Transverse colon (tissue), 4 donors: ENCODE measurements around the gene DENND2D. TPM values are rescaled to one million over a fixed set of nuclear protein-coding genes. Genes with fewer than 3 reads are reported as not detected.

Experiments
- DNase-seq: peaks from one replicate; pipeline ENCODE4 v3.0.0-alpha.2; 2019
- H3K27ac ChIP-seq, 4 donors: fragments of 200-600 bp; sonication (generic); 2 replicates each; pipeline ENCODE4 v1.5.1; 2016 to 2018; ENCODE audit warnings: inconsistent platforms in 4 of 4
- H3K27me3 ChIP-seq: fragments of 200-600 bp; sonication (generic); 2 replicates; pipeline ENCODE4 v1.5.1; 2017; ENCODE audit warnings: inconsistent platforms
- H3K36me3 ChIP-seq, 4 donors: fragments of 200-600 bp; sonication (generic); 2 replicates each; pipeline ENCODE4 v1.5.1; 2017 to 2019; ENCODE audit warnings: inconsistent platforms in 4 of 4
- H3K4me1 ChIP-seq, 4 donors: fragments of 200-600 bp; sonication (generic); 2 replicates each; pipeline ENCODE4 v1.5.1; 2017 to 2020; ENCODE audit warnings: inconsistent platforms in 4 of 4
- H3K4me3 ChIP-seq, 4 donors: fragments of 200-600 bp; sonication (generic); 1 replicate in 1 of 4; 2 replicates in 3 of 4; pipeline versions ENCODE4 v1.5.1 to v1.6.1; 2017 to 2019; ENCODE audit warnings: inconsistent platforms in 4 of 4
- H3K9me3 ChIP-seq, 2 donors: fragments of 200-600 bp; sonication (generic); 2 replicates each; pipeline ENCODE4 v1.5.1; 2017 to 2019; ENCODE audit warnings: inconsistent platforms in 2 of 2
- EP300 ChIP-seq: sonication (generic); formaldehyde crosslinking; IDR thresholded peaks from one replicate; pipeline ENCODE4 v1.6.1; 2017; ENCODE audit warnings: antibody characterized with exemption, low read depth
- POLR2A ChIP-seq: fragments of 450-650 bp; IDR thresholded peaks from one replicate; pipeline ENCODE4 v1.6.1; 2016; ENCODE audit warnings: antibody characterized with exemption, mild to moderate bottlenecking, moderate library complexity
- POLR2AphosphoS5 ChIP-seq, 3 donors: sonication (generic); formaldehyde crosslinking; IDR thresholded peaks; one replicate each; pipeline ENCODE4 v1.6.1; 2016; ENCODE audit warnings: antibody characterized with exemption in 3 of 3
- WGBS, 2 donors: methylation state at CpG; one replicate each; pipeline ENCODE4 v1.1.5; 2018; ENCODE audit warnings: low coverage in 1 of 2; 5-methylcytosine and 5-hydroxymethylcytosine counted together
- in situ Hi-C, 4 donors: fragments of 200-750 bp; cut with MboI; loops; one replicate each; pipeline versions ENCODE4 v1.15.0 to v1.15.1; 2017; ENCODE audit warnings: low sequenced_read_pairs in 3 of 4, low pct_ligation_motif_present in 1 of 4, low pct_unique_long_range_greater_than_20kb in 1 of 4
- intact Hi-C: fragments of 100-400 bp; cut with DNase I; formaldehyde crosslinking; loops from one replicate; pipeline ENCODE4 v1.15.1; 2023; ENCODE audit warnings: low total_unique reads
- total RNA-seq, 4 donors: library from RNA; depleted of rRNA; stranded (reverse); fragments of >200 nt; gene quantifications; one replicate each; pipeline ENCODE4 v1.1.0, GENCODE V29; 2016
- TF ChIP-seq, protein P1 (sequence below), 5 experiments: fragments of 200-600 bp in 3 of 5; fragments of 450-650 bp in 2 of 5; sonication (generic) in 3 of 5; IDR thresholded peaks; 1 replicate in 2 of 5; 2 replicates in 3 of 5; pipeline ENCODE4 v1.5.1; 2016 to 2017; ENCODE audit warnings: antibody characterized with exemption in 5 of 5, inconsistent platforms in 3 of 5, mild to moderate bottlenecking in 2 of 5, moderate library complexity in 1 of 5

Gene DENND2D
- total RNA-seq, 4 donors from 2014 or later = 43.4 to 61.0 (median 50.7) TPM

- intact Hi-C loops = no loop called here
- H3K27me3 ChIP-seq = no peaks in the 10 kb centered on the region
- H3K36me3 ChIP-seq = peaks cover 0 to 10% (median 4%) of the 10 kb centered on the region in 4 donors
- H3K9me3 ChIP-seq = no peaks in the 10 kb centered on the region
- H3K4me3 ChIP-seq = no peak overlapping the region
- 73 to 97% methylated on average over 2 to 3 of the region's 3 CpGs for WGBS, 2 donors
- DNase-seq = peak; percentile 46
- in situ Hi-C loops = no loop called here
- peak overlapping the region; percentile 47 to 73 (median 70) for H3K27ac ChIP-seq
- TF ChIP-seq POLR2A (no peak), EP300 (no peak), POLR2AphosphoS5 (IDR thresholded peaks at IDR 0.05) (peak in 1 of 3 donors; percentile 17)
- TF ChIP-seq, protein P1, sequence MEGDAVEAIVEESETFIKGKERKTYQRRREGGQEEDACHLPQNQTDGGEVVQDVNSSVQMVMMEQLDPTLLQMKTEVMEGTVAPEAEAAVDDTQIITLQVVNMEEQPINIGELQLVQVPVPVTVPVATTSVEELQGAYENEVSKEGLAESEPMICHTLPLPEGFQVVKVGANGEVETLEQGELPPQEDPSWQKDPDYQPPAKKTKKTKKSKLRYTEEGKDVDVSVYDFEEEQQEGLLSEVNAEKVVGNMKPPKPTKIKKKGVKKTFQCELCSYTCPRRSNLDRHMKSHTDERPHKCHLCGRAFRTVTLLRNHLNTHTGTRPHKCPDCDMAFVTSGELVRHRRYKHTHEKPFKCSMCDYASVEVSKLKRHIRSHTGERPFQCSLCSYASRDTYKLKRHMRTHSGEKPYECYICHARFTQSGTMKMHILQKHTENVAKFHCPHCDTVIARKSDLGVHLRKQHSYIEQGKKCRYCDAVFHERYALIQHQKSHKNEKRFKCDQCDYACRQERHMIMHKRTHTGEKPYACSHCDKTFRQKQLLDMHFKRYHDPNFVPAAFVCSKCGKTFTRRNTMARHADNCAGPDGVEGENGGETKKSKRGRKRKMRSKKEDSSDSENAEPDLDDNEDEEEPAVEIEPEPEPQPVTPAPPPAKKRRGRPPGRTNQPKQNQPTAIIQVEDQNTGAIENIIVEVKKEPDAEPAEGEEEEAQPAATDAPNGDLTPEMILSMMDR (IDR thresholded peaks at IDR 0.05) = no peak
- H3K4me1 ChIP-seq = peaks cover 9 to 61% (median 33%) of the 10 kb centered on the region in 4 donors
These were observed 6.5 kb downstream of the DENND2D start for GRCh38 chr1:111193712-111194480.

- Histone ChIP-seq H3K27ac (peak overlapping the region; percentile 43 to 73 (median 70)), H3K4me3 (no peak overlapping the region), H3K4me1 (peaks cover 9 to 61% (median 33%) of the 10 kb centered on the region in 4 donors), H3K36me3 (peaks cover 0 to 20% (median 8%) of the 10 kb centered on the region in 4 donors), H3K9me3 (no peaks in the 10 kb centered on the region), H3K27me3 (no peaks in the 10 kb centered on the region)
- in situ Hi-C loops = no loop called here
- WGBS, 2 donors = 43 to 58% methylated on average over 3 to 10 of the region's 10 CpGs
- intact Hi-C loops = no loop called here
- no peak for DNase-seq
- TF ChIP-seq POLR2A (no peak), POLR2AphosphoS5 (IDR thresholded peaks at IDR 0.05) (no peak), EP300 (no peak)
- TF ChIP-seq, protein P1 (IDR thresholded peaks at IDR 0.05) = no peak
These were observed 7.6 kb downstream of the DENND2D start for GRCh38 chr1:111192658-111193519.

DNA sequence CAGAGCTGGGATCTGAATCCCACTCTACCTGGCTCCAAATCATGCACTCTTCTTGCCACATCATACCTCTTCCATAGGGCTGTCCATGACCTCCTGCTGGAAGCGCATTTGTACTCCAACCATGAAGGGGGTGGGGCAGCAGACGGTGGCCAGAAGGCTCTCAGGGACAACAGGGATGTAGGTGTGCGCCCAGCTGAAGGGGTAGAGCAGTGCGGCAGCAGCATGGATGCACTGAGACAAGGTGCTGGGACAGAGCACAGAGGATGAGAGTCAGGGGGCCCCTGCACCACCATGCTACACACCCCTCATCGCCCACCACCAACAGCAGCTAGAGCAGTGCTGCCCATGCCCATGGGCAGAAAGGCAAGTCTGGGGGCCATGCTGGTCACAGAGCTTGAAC is 8.4 kb downstream of the DENND2D start:
- no peak overlapping the region for H3K4me3 ChIP-seq
- DNase-seq = no peak
- H3K4me1 ChIP-seq = peaks cover 9 to 61% (median 33%) of the 10 kb centered on the region in 4 donors
- H3K27me3 ChIP-seq = no peaks in the 10 kb centered on the region
- intact Hi-C loops = no loop called here
- in situ Hi-C loops = no loop called here
- peaks cover 0 to 22% (median 8%) of the 10 kb centered on the region in 4 donors for H3K36me3 ChIP-seq
- TF ChIP-seq, protein P1 (IDR thresholded peaks at IDR 0.05) = no peak
- TF ChIP-seq EP300 (no peak), POLR2AphosphoS5 (IDR thresholded peaks at IDR 0.05) (no peak), POLR2A (no peak)
- peak overlapping the region; percentile 43 to 73 (median 70) for H3K27ac ChIP-seq
- 98% methylated on average over 5 of the region's 5 CpGs; no CpG with 5 or more reads in 1 of the 2 donors for WGBS, 2 donors
- no peaks in the 10 kb centered on the region for H3K9me3 ChIP-seq

DNA sequence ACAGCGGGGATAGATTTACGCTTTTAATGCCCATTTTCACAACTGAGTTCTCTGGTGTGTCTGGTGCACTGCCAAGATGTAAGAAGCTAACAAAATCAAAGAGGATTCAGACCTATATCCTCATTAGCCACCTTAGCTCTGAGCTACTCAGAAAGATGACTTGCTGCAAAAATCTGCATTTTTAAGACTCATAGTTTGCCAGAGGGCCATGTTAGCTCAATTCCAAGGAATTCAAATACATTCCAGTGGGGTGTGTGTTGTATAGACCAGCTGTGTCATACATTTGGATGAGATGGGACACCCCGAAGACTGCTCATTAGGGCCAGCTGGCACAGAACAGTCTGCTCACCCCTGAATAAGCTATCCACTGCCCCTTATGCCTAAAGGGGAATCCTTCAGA is 8.9 kb downstream of the DENND2D start:
- Histone ChIP-seq H3K27me3 (no peaks in the 10 kb centered on the region), H3K27ac (peak overlapping the region; percentile 23 to 73 (median 70)), H3K9me3 (no peaks in the 10 kb centered on the region), H3K4me3 (no peak overlapping the region), H3K36me3 (peaks cover 0 to 27% (median 10%) of the 10 kb centered on the region in 4 donors), H3K4me1 (peaks cover 9 to 61% (median 33%) of the 10 kb centered on the region in 4 donors)
- in situ Hi-C loops (no loop called here), intact Hi-C loops (no loop called here)
- no peak for DNase-seq
- 50 to 72% methylated on average over 2 to 3 of the region's 3 CpGs for WGBS, 2 donors
- TF ChIP-seq, protein P1 (IDR thresholded peaks at IDR 0.05) = no peak
- TF ChIP-seq EP300 (no peak), POLR2A (no peak), POLR2AphosphoS5 (IDR thresholded peaks at IDR 0.05) (no peak)
